22Rv1 (cell line): ENCODE data around the gene IQSEC1.

Source experiments
- H3K27ac ChIP-seq: fragments of 450-650 bp; 2 replicates; pipeline ENCODE4 v1.5.1; 2017
- CTCF ChIP-seq: fragments of 450-650 bp; IDR thresholded peaks from 2 replicates; pipeline ENCODE4 v1.5.1; 2017; ENCODE audit warnings: mild to moderate bottlenecking
- ZFX ChIP-seq: fragments of 450-650 bp; IDR thresholded peaks from 2 replicates; pipeline ENCODE4 v1.6.1; 2017; ENCODE audit warnings: antibody characterized with exemption, borderline replicate concordance

Gene IQSEC1

GRCh38 chr3:12906141-12906915 is 166.9 kb downstream of the IQSEC1 start:
- TF ChIP-seq ZFX = no peak
- no peak for TF ChIP-seq CTCF
- no peak overlapping the region for H3K27ac ChIP-seq

- TF ChIP-seq CTCF = no peak
- no peak for TF ChIP-seq ZFX
- no peak overlapping the region for H3K27ac ChIP-seq
Measured at GRCh38 chr3:12905316-12906071, 167.7 kb downstream of the IQSEC1 start.

- no peak overlapping the region for H3K27ac ChIP-seq
- TF ChIP-seq ZFX (no peak), CTCF (no peak)
Measured at GRCh38 chr3:12904951-12905315, 168.3 kb downstream of the IQSEC1 start.

- TF ChIP-seq CTCF (no peak), ZFX (no peak)
- no peak overlapping the region for H3K27ac ChIP-seq
Measured at GRCh38 chr3:12903881-12904280, 169.3 kb downstream of the IQSEC1 start.

GRCh38 chr3:12903000-12903800 is 170.0 kb downstream of the IQSEC1 start:
- no peak for TF ChIP-seq CTCF
- TF ChIP-seq ZFX = no peak
- H3K27ac ChIP-seq = no peak overlapping the region

- H3K27ac ChIP-seq = no peak overlapping the region
- TF ChIP-seq ZFX = no peak
- TF ChIP-seq CTCF = no peak
Measured at GRCh38 chr3:12902181-12902999, 170.8 kb downstream of the IQSEC1 start.
